A673 (cell line): ENCODE results near the gene RNU6-9. TPM values are rescaled to one million over a fixed set of nuclear protein-coding genes. Genes with fewer than 3 reads are reported as not detected.

Experiments
- BruUV-seq: library from RNA; stranded (reverse); fragments of 400-500 nt; replicated peaks from 2 replicates; lab custom pipeline; 2021; lab: Mats Ljungman, UMichigan
- CTCF ChIA-PET: fragments of 300-600 bp; sonication (Branson Sonifier 250); formaldehyde crosslinking; loops from one replicate; lab custom pipeline; 2022; ENCODE audit warnings: antibody characterized with exemption; lab: Charles Lee
- POLR2A ChIA-PET: fragments of 300-600 bp; sonication (Branson Sonifier 250); formaldehyde crosslinking; loops from one replicate; lab custom pipeline; 2022; ENCODE audit warnings: antibody characterized with exemption; ENCODE audit not compliant: low non-redundant PET; lab: Charles Lee
- DNase-seq: peaks from one replicate; pipeline ENCODE4 v3.0.0-alpha.2; 2015; ENCODE audit warnings: low spot score
- H3K27ac ChIP-seq: fragments of 200-600 bp; sonication (generic); 2 replicates; pipeline ENCODE4 v1.5.1; 2016; ENCODE audit warnings: mixed run types, low read depth, mild to moderate bottlenecking, mixed read lengths, antibody characterized with exemption, low read length; ENCODE audit not compliant: poor library complexity, severe bottlenecking
- H3K27me3 ChIP-seq: fragments of 200-600 bp; sonication (generic); replicated peaks from 2 replicates; pipeline ENCODE4 v1.6.1; 2017; ENCODE audit warnings: mixed run types, low read depth, mild to moderate bottlenecking, mixed read lengths, antibody characterized with exemption, low read length; ENCODE audit not compliant: insufficient read depth, poor library complexity
- H3K36me3 ChIP-seq: fragments of 200-600 bp; sonication (generic); 2 replicates; pipeline ENCODE4 v1.6.1; 2016; ENCODE audit warnings: mixed run types, mild to moderate bottlenecking, mixed read lengths, antibody characterized with exemption, low read length; ENCODE audit not compliant: insufficient read depth, poor library complexity, severe bottlenecking
- H3K4me1 ChIP-seq: fragments of 200-600 bp; sonication (generic); 2 replicates; pipeline ENCODE4 v1.6.1; 2017; ENCODE audit warnings: mixed run types, mild to moderate bottlenecking, mixed read lengths, antibody characterized with exemption, low read length; ENCODE audit not compliant: insufficient read depth, poor library complexity, severe bottlenecking
- H3K4me3 ChIP-seq: fragments of 200-600 bp; sonication (generic); 2 replicates; pipeline ENCODE4 v1.5.1; 2016; ENCODE audit warnings: low read depth, mixed run types, mild to moderate bottlenecking, mixed read lengths, low read length; ENCODE audit not compliant: poor library complexity, severe bottlenecking
- H3K9me3 ChIP-seq: fragments of 200-600 bp; sonication (generic); 2 replicates; pipeline ENCODE4 v1.6.1; 2016; ENCODE audit warnings: mixed run types, low read depth, mild to moderate bottlenecking, mixed read lengths, antibody characterized with exemption, low read length; ENCODE audit not compliant: poor library complexity, severe bottlenecking
- EZH2 ChIP-seq: fragments of 200-600 bp; sonication (generic); IDR thresholded peaks from 2 replicates; pipeline ENCODE4 v1.6.1; 2017; ENCODE audit warnings: borderline replicate concordance, low read depth, mild to moderate bottlenecking, mixed read lengths, antibody characterized with exemption, low read length; ENCODE audit not compliant: poor library complexity, severe bottlenecking
- intact Hi-C: fragments of 100-400 bp; cut with micrococcal nuclease; formaldehyde crosslinking; loops from one replicate; pipeline ENCODE4 v1.10.0; 2022; ENCODE audit not compliant: unreplicated experiment
- total RNA-seq: library from RNA; stranded (reverse); gene quantifications from 2 replicates; pipeline ENCODE4 v1.2.3, GENCODE V29; 2021
- TF ChIP-seq, protein P1 (sequence below): fragments of 300-800, 200-600 bp; sonication (generic); conservative IDR thresholded peaks from 2 replicates; pipeline ENCODE4 v1.5.1; 2017; ENCODE audit warnings: low read depth, mild to moderate bottlenecking, antibody characterized with exemption, low read length, moderate library complexity, mixed read lengths

RNU6-9 gene
- total RNA-seq, 1 experiment from 2014 or later = not detected

GRCh38 chr19:873561-874041 lies 19.7 kb upstream of the RNU6-9 start:
- Histone ChIP-seq H3K27me3 (no peaks in the 10 kb centered on the region), H3K4me3 (no peak overlapping the region), H3K36me3 (peaks cover 24% of the 10 kb centered on the region), H3K4me1 (peaks cover 43% of the 10 kb centered on the region), H3K9me3 (no peaks in the 10 kb centered on the region), H3K27ac (no peak overlapping the region)
- no TSS peak for BruUV-seq
- intact Hi-C loops = no loop called here
- TF ChIP-seq, protein P1, sequence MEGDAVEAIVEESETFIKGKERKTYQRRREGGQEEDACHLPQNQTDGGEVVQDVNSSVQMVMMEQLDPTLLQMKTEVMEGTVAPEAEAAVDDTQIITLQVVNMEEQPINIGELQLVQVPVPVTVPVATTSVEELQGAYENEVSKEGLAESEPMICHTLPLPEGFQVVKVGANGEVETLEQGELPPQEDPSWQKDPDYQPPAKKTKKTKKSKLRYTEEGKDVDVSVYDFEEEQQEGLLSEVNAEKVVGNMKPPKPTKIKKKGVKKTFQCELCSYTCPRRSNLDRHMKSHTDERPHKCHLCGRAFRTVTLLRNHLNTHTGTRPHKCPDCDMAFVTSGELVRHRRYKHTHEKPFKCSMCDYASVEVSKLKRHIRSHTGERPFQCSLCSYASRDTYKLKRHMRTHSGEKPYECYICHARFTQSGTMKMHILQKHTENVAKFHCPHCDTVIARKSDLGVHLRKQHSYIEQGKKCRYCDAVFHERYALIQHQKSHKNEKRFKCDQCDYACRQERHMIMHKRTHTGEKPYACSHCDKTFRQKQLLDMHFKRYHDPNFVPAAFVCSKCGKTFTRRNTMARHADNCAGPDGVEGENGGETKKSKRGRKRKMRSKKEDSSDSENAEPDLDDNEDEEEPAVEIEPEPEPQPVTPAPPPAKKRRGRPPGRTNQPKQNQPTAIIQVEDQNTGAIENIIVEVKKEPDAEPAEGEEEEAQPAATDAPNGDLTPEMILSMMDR = no peak
- TF ChIP-seq EZH2 = no peak
- CTCF ChIA-PET = no interaction called here
- no peak for DNase-seq
- POLR2A ChIA-PET = no interaction called here

DNA sequence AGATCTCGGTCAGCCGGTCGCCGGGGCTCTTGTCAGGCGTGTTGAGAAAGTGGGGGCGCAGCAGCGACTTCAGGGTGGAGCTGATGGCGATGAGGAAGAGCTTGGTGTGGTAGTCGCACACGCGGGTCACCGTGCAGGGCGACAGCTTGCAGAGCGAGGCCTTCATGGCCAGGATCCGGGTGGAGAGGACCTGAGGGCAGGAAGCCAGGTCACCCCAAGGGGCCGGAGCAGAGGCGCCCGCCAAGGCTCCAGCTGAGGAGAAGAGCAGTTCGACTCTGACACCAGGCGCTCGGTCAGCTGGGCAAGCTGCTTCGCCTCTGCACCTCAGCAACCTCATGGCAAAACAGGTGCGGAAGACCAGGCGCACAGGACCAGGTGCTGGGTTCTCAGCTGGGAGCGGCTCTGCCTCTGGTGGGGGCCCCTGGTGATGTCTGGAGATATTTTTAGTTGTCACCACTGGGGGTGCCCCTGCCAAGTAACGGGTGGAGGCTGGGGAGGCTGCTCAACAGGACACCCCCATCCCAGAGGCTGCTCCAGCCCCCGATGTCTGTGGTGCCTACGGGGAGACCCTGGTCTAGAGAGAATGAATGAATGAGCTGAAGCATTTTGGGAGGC lies 17.9 kb upstream of the RNU6-9 start:
- no peaks in the 10 kb centered on the region for H3K27me3 ChIP-seq
- intact Hi-C loops = no loop called here
- H3K9me3 ChIP-seq = no peaks in the 10 kb centered on the region
- no peak overlapping the region for H3K4me3 ChIP-seq
- TF ChIP-seq EZH2 = no peak
- TF ChIP-seq, protein P1 = no peak
- ChIA-PET POLR2A (no interaction called here), CTCF (no interaction called here)
- H3K27ac ChIP-seq = no peak overlapping the region
- H3K4me1 ChIP-seq = peaks cover 25% of the 10 kb centered on the region
- BruUV-seq = no TSS peak
- no peak for DNase-seq
- H3K36me3 ChIP-seq = peaks cover 16% of the 10 kb centered on the region

DNA sequence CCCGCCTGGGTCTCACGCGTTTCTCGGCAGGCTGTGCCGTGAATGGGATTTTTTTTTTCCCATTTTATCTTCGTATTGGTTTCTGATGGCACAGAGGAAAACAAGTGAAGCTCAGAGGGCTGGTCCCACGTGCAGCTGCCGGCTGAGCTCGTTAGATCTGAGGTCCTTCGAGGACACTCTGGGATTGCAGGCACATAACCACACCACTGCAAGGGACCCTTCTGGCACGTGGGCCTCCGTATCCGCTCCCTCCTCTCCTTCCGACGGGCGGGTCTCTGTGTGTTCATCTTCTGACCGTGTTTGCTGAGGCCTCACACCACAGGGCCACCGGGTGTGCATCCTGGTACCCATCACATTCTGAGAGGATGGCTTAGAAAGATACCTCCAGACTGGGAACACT lies 17.2 kb upstream of the RNU6-9 start:
- ChIA-PET CTCF (no interaction called here), POLR2A (no interaction called here)
- BruUV-seq = no TSS peak
- intact Hi-C loops = no loop called here
- H3K27ac ChIP-seq = no peak overlapping the region
- TF ChIP-seq, protein P1 = no peak
- no peak for TF ChIP-seq EZH2
- H3K9me3 ChIP-seq = no peaks in the 10 kb centered on the region
- no peak overlapping the region for H3K4me3 ChIP-seq
- H3K27me3 ChIP-seq = no peaks in the 10 kb centered on the region
- DNase-seq = no peak
- H3K36me3 ChIP-seq = peaks cover 10% of the 10 kb centered on the region
- peaks cover 18% of the 10 kb centered on the region for H3K4me1 ChIP-seq
